Measurements from ENCODE around the gene ELAPOR1. TPM values are rescaled to one million over a fixed set of nuclear protein-coding genes. Genes with fewer than 3 reads are reported as not detected.

The ELAPOR1 gene
- total RNA-seq, 1 donor from 2014 or later: 0.25 TPM

DNA sequence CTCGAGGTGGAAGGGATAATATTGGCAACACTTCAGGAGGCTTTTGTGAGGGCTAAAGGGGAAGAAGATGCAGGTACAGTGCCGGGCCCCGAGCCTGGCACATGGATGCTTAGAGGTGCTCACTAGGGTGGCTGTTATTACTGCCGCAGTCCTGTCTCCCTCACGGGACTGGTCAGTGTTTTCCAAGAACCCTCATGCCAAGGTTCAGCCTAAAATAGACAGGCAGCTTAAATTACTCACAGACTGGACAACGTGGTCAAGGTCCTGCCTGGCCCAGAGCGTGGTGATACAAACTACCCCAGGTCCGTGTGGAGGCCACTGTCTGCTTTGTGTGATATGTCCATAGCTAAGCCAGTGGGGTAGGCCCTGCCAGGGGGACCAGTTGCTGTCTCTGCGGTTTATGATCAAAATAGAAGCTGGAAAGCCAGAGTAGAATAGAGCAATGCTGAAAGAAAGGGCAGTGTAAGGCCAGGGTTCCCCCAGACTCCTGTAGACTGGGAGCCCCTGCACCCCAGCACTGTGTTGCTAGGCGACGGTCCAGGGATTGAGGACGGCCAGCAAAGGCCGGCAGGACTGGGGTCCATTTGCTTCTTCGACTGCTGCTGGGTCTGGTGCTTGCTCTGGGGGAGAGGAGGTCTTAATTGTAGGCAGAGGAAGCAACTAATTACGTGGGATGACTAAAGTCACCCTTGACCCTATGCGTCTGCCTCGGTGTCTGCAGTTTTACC is 36.1 kb downstream of the ELAPOR1 start:
- intact Hi-C loops (cut with DNase I): no loop called here
- Histone ChIP-seq H3K27ac (no peak overlapping the region), H3K4me3 (no peak overlapping the region), H3K27me3 (no peaks in the 10 kb centered on the region), H3K36me3 (no peaks in the 10 kb centered on the region), H3K9me3 (no peaks in the 10 kb centered on the region), H3K4me1 (no peaks in the 10 kb centered on the region)
- DNase-seq (ENCODE audit: extremely low spot score in 2 of 2): no peak
- TF ChIP-seq, protein P1, sequence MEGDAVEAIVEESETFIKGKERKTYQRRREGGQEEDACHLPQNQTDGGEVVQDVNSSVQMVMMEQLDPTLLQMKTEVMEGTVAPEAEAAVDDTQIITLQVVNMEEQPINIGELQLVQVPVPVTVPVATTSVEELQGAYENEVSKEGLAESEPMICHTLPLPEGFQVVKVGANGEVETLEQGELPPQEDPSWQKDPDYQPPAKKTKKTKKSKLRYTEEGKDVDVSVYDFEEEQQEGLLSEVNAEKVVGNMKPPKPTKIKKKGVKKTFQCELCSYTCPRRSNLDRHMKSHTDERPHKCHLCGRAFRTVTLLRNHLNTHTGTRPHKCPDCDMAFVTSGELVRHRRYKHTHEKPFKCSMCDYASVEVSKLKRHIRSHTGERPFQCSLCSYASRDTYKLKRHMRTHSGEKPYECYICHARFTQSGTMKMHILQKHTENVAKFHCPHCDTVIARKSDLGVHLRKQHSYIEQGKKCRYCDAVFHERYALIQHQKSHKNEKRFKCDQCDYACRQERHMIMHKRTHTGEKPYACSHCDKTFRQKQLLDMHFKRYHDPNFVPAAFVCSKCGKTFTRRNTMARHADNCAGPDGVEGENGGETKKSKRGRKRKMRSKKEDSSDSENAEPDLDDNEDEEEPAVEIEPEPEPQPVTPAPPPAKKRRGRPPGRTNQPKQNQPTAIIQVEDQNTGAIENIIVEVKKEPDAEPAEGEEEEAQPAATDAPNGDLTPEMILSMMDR (IDR thresholded peaks at IDR 0.05): no peak
- TF ChIP-seq POLR2AphosphoS5 (IDR thresholded peaks at IDR 0.05; ENCODE audit: insufficient read depth in 1 of 2, low read depth in 1 of 2) (no peak), POLR2A (IDR thresholded peaks at IDR 0.05) (no peak)

DNA sequence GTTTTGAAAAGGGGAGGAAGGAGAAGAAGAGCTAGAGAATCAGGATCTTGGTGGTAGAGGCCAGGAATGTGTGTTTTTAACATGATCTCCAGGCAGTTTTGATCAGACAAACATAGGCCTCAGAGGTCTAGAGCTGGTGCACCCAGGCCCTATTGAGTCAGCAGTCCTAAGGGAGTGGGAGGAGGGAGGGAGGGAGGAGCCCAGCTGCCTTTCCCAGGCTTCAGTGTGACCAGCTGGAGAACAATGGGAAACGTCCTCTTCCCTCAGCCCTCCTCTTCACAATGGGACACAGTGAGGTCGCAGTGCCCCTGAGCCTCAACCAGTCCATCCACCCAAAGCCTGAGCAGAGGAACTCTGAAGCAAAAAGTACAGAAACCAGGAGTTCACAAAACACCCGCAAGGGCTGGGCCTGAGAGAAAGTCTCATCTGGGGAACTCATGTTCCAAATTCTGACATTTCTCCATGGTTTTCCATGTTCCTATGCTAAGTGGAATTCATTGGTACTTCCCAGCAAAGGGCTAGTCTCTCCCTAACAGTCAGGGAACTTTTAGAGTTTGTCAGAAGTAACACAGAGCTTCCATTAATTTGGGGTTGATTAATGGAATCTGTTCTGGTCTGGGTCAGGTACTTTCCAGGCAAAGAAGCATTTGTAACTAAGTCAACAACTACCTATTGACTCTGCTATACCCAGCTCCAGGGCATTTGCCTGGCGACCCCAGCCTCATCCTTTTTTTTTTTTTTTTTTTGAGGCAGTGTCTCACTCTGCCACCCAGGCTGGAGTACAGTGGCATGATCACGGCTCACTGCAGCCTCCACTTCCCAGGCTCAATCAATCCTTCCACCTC is 37.5 kb downstream of the ELAPOR1 start:
- Histone ChIP-seq H3K4me3 (no peak overlapping the region), H3K9me3 (no peaks in the 10 kb centered on the region), H3K27me3 (no peaks in the 10 kb centered on the region), H3K36me3 (no peaks in the 10 kb centered on the region), H3K4me1 (no peaks in the 10 kb centered on the region), H3K27ac (no peak overlapping the region)
- DNase-seq (ENCODE audit: extremely low spot score in 2 of 2): no peak
- intact Hi-C loops (cut with DNase I): no loop called here
- no peak for TF ChIP-seq POLR2AphosphoS5 (IDR thresholded peaks at IDR 0.05; ENCODE audit: insufficient read depth in 1 of 2, low read depth in 1 of 2)
- TF ChIP-seq POLR2A (IDR thresholded peaks at IDR 0.05): no peak
- TF ChIP-seq, protein P1 (IDR thresholded peaks at IDR 0.05): no peak

DNA sequence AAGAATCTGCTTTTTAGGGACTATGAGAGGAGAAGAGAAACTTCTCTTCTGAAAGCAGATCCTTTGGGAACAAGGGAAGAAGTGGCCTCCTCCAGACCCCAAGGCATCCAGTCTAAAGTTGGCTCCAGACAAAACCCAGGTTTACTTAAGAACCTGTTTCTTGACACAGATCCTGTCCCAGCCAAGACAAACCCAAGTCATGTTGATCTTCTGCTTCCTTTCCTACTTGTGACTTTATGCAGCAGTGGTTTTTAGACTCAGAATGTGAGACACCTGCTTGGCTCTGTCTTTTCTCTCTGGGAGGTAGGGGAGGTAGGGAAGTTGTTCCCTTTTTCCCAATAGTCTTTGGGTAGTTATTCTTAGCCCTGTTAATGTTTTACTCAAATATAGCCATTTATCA is 38.3 kb downstream of the ELAPOR1 start:
- Histone ChIP-seq H3K27ac (no peak overlapping the region), H3K4me3 (no peak overlapping the region), H3K9me3 (no peaks in the 10 kb centered on the region), H3K27me3 (no peaks in the 10 kb centered on the region), H3K4me1 (no peaks in the 10 kb centered on the region), H3K36me3 (no peaks in the 10 kb centered on the region)
- DNase-seq (ENCODE audit: extremely low spot score in 2 of 2): no peak
- TF ChIP-seq POLR2AphosphoS5 (IDR thresholded peaks at IDR 0.05; ENCODE audit: insufficient read depth in 1 of 2, low read depth in 1 of 2) (no peak), POLR2A (IDR thresholded peaks at IDR 0.05) (no peak)
- TF ChIP-seq, protein P1 (IDR thresholded peaks at IDR 0.05): no peak
- intact Hi-C loops (cut with DNase I): no loop called here

DNA sequence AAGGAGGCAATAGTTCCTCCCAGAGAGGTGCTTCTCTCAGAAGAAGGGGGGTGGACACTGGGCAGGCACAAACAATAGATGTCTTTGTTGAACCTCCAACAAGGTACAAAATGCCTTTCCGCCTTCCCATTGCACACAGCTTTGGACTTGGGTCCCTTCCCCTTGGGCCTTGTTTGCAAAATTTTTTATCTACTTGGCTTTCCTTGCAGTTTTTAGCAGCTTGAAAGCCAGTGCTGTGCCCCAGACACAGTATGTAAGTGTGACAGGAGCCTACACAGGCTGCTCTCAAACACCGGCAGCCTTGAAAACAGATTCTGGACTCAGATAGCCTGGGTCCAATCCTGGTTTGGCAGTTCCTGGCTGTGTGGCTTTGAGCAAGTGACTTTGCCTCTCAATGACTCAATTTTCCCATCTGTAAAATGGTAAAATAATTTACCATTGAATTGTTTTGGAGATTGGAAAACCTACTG is 43.0 kb downstream of the ELAPOR1 start:
- Histone ChIP-seq H3K4me1 (peaks cover 5% of the 10 kb centered on the region), H3K27me3 (no peaks in the 10 kb centered on the region), H3K36me3 (no peaks in the 10 kb centered on the region), H3K9me3 (no peaks in the 10 kb centered on the region), H3K4me3 (no peak overlapping the region), H3K27ac (no peak overlapping the region)
- intact Hi-C loops (cut with DNase I): no loop called here
- DNase-seq (ENCODE audit: extremely low spot score in 2 of 2): no peak
- TF ChIP-seq, protein P1 (IDR thresholded peaks at IDR 0.05): no peak
- no peak for TF ChIP-seq POLR2A (IDR thresholded peaks at IDR 0.05)
- TF ChIP-seq POLR2AphosphoS5 (IDR thresholded peaks at IDR 0.05; ENCODE audit: insufficient read depth in 1 of 2, low read depth in 1 of 2): no peak
